ENCODE measurements around the gene MKLN1. TPM values are rescaled to one million over a fixed set of nuclear protein-coding genes. Genes with fewer than 3 reads are reported as not detected.
"Not testable (repeated sequence)": the region's sequence is repeated elsewhere in the genome, so short reads cannot be mapped to it uniquely, and the experiment has no call there.

The MKLN1 gene
- polyA plus RNA-seq, 4 donors: 7.9 to 32.6 (median 17.8) TPM

DNA sequence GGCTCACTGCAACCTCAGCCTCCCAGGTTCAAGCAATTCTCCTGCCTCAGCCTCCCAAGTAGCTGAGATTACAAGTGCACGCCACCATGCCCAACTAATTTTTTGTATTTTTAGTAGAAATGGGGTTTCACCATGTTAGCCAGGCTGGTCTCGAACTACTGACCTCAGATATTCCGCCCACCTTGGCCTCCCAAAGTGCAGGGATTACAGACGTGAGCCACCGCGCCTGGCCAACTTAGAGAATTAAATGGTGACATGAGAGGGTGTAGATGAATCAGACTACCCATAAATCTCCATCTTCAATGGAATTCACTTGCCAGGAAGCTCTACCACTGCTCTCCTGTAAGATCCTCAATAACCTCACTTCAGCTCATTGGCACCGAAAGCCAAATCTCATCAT, 187.8 kb downstream of the MKLN1 start:
- H3K36me3 ChIP-seq (ENCODE audit: control insufficient read depth in 3 of 3, insufficient read depth in 2 of 3, low read depth in 1 of 3, low read length in 3 of 3): not testable (repeated sequence)

DNA sequence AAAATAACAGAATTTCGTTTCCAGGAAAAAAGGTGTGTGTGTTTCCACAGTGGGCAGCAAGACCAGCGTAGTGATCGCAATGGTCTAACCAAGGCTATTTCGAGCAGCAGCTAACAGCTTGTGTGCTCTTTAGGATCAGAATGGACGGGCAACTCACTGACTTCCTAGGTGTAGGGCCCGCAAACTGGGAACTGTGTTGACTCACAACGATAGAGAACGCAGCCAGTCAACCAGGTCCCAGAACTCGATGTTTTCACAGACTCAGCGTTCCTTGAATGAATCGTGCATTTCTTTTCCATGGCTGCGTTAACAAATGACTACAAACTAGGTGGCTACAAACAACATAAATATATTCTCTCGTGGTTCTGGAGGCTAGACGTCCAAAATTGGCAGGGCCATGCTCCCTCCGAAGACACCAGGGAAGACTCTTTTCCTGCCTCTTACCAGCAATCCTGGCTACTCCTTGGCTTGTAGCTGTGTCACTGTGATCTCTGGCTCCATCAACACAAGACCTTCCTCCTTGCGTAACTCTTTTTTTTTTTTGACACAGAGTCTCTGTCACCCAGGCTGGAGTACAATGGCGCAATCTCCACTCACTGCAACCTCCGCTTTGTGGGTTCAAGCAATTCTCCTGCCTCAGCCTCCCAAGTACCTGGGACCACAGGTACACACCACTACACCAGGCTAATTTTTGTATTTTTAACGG, 189.7 kb downstream of the MKLN1 start:
- 88 to 93% (median 92%) methylated on average over 19 of the region's 19 CpGs for WGBS, 3 donors
- Histone ChIP-seq H3K36me3 (ENCODE audit: control insufficient read depth in 3 of 3, insufficient read depth in 2 of 3, low read depth in 1 of 3, low read length in 3 of 3) (no peaks in the 10 kb centered on the region), H3K4me1 (ENCODE audit: control insufficient read depth in 3 of 3, insufficient read depth in 2 of 3, low read depth in 1 of 3, low read length in 2 of 3) (peaks cover 0 to 4% (median 2%) of the 10 kb centered on the region in 3 donors), H3K27me3 (ENCODE audit: control insufficient read depth in 3 of 3, insufficient read depth in 3 of 3, low read length in 3 of 3) (no peaks in the 10 kb centered on the region), H3K4me3 (ENCODE audit: low read depth in 1 of 3, low read length in 3 of 3) (no peak overlapping the region), H3K27ac (ENCODE audit: low read depth in 1 of 3, low read length in 2 of 3) (no peak overlapping the region), H3K9me3 (ENCODE audit: control insufficient read depth in 2 of 2, insufficient read depth in 1 of 2, low read depth in 1 of 2, low read length in 1 of 2) (no peaks in the 10 kb centered on the region)
- DNase-seq: no peak
- no peak for FAIRE-seq

More for the DNA sequence above, 187.8 kb downstream of the MKLN1 start:
- H3K4me3 ChIP-seq (ENCODE audit: low read depth in 1 of 3, low read length in 3 of 3); H3K4me1 ChIP-seq (ENCODE audit: control insufficient read depth in 3 of 3, insufficient read depth in 2 of 3, low read depth in 1 of 3, low read length in 2 of 3); H3K27me3 ChIP-seq (ENCODE audit: control insufficient read depth in 3 of 3, insufficient read depth in 3 of 3, low read length in 3 of 3); DNase-seq; FAIRE-seq; H3K27ac ChIP-seq (ENCODE audit: low read depth in 1 of 3, low read length in 2 of 3); H3K9me3 ChIP-seq (ENCODE audit: control insufficient read depth in 2 of 2, insufficient read depth in 1 of 2, low read depth in 1 of 2, low read length in 1 of 2): not testable (repeated sequence)
- WGBS, 3 donors: 89 to 94% (median 92%) methylated on average over 7 of the region's 7 CpGs

DNA sequence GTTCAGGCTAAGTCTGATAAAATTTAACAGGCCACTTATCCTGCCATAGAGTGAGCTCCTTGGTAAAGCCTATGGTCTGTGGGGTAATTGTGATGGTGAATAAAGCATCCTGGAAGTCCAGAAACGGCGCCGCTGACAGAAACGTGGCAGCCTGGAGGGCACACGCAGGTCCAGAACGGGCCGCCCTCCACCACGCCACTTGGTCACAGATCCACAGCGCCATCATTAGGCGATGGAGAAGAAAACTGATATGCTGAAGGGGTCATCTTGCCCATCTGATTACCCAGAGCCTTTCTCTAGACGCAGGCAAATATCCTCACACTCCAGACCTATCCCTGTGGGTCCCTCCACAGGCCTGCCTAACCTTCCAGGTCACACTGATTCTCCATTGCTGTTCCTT, 190.9 kb downstream of the MKLN1 start:
- DNase-seq (no peak), FAIRE-seq (no peak)
- Histone ChIP-seq H3K4me1 (ENCODE audit: control insufficient read depth in 3 of 3, insufficient read depth in 2 of 3, low read depth in 1 of 3, low read length in 2 of 3) (peaks cover 0 to 2% (median 0%) of the 10 kb centered on the region in 3 donors), H3K4me3 (ENCODE audit: low read depth in 1 of 3, low read length in 3 of 3) (no peak overlapping the region), H3K27me3 (ENCODE audit: control insufficient read depth in 3 of 3, insufficient read depth in 3 of 3, low read length in 3 of 3) (no peaks in the 10 kb centered on the region), H3K36me3 (ENCODE audit: control insufficient read depth in 3 of 3, insufficient read depth in 2 of 3, low read depth in 1 of 3, low read length in 3 of 3) (no peaks in the 10 kb centered on the region), H3K27ac (ENCODE audit: low read depth in 1 of 3, low read length in 2 of 3) (peak overlapping the region in 1 of 3 donors; percentile 1), H3K9me3 (ENCODE audit: control insufficient read depth in 2 of 2, insufficient read depth in 1 of 2, low read depth in 1 of 2, low read length in 1 of 2) (no peaks in the 10 kb centered on the region)
- WGBS, 3 donors: 91 to 97% (median 93%) methylated on average over 11 of the region's 11 CpGs

DNA sequence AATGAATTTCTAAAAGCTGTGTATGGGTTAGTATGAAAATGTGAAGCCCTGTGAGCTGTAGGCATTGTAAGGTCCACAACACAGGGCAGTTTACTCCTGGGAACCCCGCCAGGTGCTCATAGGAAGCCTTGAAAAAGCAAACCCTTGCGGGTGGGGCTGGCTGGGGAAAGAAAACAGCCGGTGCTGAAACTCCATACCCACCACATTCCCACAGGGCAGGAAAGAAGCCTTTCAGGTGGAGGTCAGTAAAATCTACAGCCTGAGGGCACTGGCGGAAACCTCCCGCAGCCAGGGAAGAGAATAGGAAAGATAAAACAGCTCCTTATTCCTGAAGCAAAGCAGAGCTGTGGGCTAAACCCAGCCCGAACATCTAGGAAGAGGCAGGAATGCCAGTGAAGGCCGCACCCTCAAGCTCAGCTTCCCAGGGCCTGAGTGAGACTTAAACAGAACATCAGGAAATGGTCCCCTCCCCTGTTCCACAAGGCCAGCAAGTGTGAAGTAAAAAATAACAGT, 194.0 kb downstream of the MKLN1 start:
- Histone ChIP-seq H3K27ac (ENCODE audit: low read depth in 1 of 3, low read length in 2 of 3) (peak overlapping the region in 1 of 3 donors; percentile 67), H3K9me3 (ENCODE audit: control insufficient read depth in 2 of 2, insufficient read depth in 1 of 2, low read depth in 1 of 2, low read length in 1 of 2) (no peaks in the 10 kb centered on the region), H3K4me3 (ENCODE audit: low read depth in 1 of 3, low read length in 3 of 3) (no peak overlapping the region), H3K36me3 (ENCODE audit: control insufficient read depth in 3 of 3, insufficient read depth in 2 of 3, low read depth in 1 of 3, low read length in 3 of 3) (no peaks in the 10 kb centered on the region), H3K27me3 (ENCODE audit: control insufficient read depth in 3 of 3, insufficient read depth in 3 of 3, low read length in 3 of 3) (no peaks in the 10 kb centered on the region), H3K4me1 (ENCODE audit: control insufficient read depth in 3 of 3, insufficient read depth in 2 of 3, low read depth in 1 of 3, low read length in 2 of 3) (peaks cover 0 to 2% (median 0%) of the 10 kb centered on the region in 3 donors)
- FAIRE-seq (no peak), DNase-seq (peak in 1 of 2 donors; percentile 67)
- 15 to 65% (median 33%) methylated on average over 7 of the region's 7 CpGs for WGBS, 3 donors

GRCh38 chr7:131522325-131522930, 194.8 kb downstream of the MKLN1 start:
- Histone ChIP-seq H3K4me1 (ENCODE audit: control insufficient read depth in 3 of 3, insufficient read depth in 2 of 3, low read depth in 1 of 3, low read length in 2 of 3) (peaks cover 0 to 2% (median 0%) of the 10 kb centered on the region in 3 donors), H3K27me3 (ENCODE audit: control insufficient read depth in 3 of 3, insufficient read depth in 3 of 3, low read length in 3 of 3) (no peaks in the 10 kb centered on the region), H3K9me3 (ENCODE audit: control insufficient read depth in 2 of 2, insufficient read depth in 1 of 2, low read depth in 1 of 2, low read length in 1 of 2) (no peaks in the 10 kb centered on the region), H3K36me3 (ENCODE audit: control insufficient read depth in 3 of 3, insufficient read depth in 2 of 3, low read depth in 1 of 3, low read length in 3 of 3) (no peaks in the 10 kb centered on the region), H3K27ac (ENCODE audit: low read depth in 1 of 3, low read length in 2 of 3) (peak overlapping the region in 2 of 3 donors; percentile 6 to 17), H3K4me3 (ENCODE audit: low read depth in 1 of 3, low read length in 3 of 3) (no peak overlapping the region)
- DNase-seq (peak in 1 of 2 donors; percentile 48), FAIRE-seq (no peak)
- 69 to 74% (median 72%) methylated on average over 11 of the region's 11 CpGs for WGBS, 3 donors

DNA sequence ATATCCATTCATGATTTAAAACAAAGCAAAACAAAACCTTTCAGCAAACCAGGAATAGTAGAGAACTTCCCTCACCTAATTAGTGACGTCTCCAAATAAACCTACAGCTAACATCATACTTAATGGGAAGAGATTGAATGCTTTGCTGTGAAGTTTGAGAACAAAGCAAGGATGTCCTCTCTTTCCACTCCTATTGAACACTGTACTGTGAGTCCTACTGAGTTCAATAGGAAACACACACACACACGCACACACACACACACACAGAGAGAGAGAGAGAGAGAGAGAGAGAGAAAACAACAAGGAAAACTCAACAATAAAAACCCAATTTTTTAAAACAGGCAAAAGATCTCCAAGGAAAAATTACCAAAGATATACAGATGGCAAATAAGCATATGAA, 196.4 kb downstream of the MKLN1 start:
- WGBS, 3 donors: 38 to 46% (median 39%) methylated on average over 2 of the region's 2 CpGs
- no peaks in the 10 kb centered on the region for H3K9me3 ChIP-seq (ENCODE audit: control insufficient read depth in 2 of 2, insufficient read depth in 1 of 2, low read depth in 1 of 2, low read length in 1 of 2)
- no peak overlapping the region for H3K27ac ChIP-seq (ENCODE audit: low read depth in 1 of 3, low read length in 2 of 3)
- no peak for DNase-seq
- FAIRE-seq: no peak
- no peak overlapping the region for H3K4me3 ChIP-seq (ENCODE audit: low read depth in 1 of 3, low read length in 3 of 3)
- peaks cover 0 to 2% (median 0%) of the 10 kb centered on the region in 3 donors for H3K4me1 ChIP-seq (ENCODE audit: control insufficient read depth in 3 of 3, insufficient read depth in 2 of 3, low read depth in 1 of 3, low read length in 2 of 3)
- H3K27me3 ChIP-seq (ENCODE audit: control insufficient read depth in 3 of 3, insufficient read depth in 3 of 3, low read length in 3 of 3): no peaks in the 10 kb centered on the region
- no peaks in the 10 kb centered on the region for H3K36me3 ChIP-seq (ENCODE audit: control insufficient read depth in 3 of 3, insufficient read depth in 2 of 3, low read depth in 1 of 3, low read length in 3 of 3)

DNA sequence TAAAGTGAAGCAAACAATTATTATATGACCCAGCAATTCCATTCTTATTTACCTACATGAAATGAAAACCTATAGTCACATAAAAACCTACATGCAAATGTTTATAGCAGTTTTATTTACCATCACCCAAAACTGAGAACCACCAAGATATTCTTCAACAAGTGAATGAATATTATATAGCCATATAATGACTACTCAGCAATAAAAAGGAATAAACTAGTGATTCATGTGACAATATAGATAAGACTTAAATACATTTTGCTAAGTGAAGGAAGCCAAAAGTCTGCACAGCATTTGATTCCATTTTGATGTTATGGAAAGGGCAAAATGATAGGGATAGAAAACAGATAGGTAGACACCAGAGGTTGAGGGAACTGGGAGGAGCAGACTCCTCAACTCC, 197.0 kb downstream of the MKLN1 start:
- no peak for FAIRE-seq
- Histone ChIP-seq H3K4me3 (ENCODE audit: low read depth in 1 of 3, low read length in 3 of 3) (no peak overlapping the region), H3K36me3 (ENCODE audit: control insufficient read depth in 3 of 3, insufficient read depth in 2 of 3, low read depth in 1 of 3, low read length in 3 of 3) (no peaks in the 10 kb centered on the region), H3K27ac (ENCODE audit: low read depth in 1 of 3, low read length in 2 of 3) (no peak overlapping the region), H3K27me3 (ENCODE audit: control insufficient read depth in 3 of 3, insufficient read depth in 3 of 3, low read length in 3 of 3) (no peaks in the 10 kb centered on the region), H3K4me1 (ENCODE audit: control insufficient read depth in 3 of 3, insufficient read depth in 2 of 3, low read depth in 1 of 3, low read length in 2 of 3) (peaks cover 0 to 2% (median 0%) of the 10 kb centered on the region in 3 donors), H3K9me3 (ENCODE audit: control insufficient read depth in 2 of 2, insufficient read depth in 1 of 2, low read depth in 1 of 2, low read length in 1 of 2) (no peaks in the 10 kb centered on the region)
- peak in 1 of 2 donors; percentile 15 for DNase-seq

DNA sequence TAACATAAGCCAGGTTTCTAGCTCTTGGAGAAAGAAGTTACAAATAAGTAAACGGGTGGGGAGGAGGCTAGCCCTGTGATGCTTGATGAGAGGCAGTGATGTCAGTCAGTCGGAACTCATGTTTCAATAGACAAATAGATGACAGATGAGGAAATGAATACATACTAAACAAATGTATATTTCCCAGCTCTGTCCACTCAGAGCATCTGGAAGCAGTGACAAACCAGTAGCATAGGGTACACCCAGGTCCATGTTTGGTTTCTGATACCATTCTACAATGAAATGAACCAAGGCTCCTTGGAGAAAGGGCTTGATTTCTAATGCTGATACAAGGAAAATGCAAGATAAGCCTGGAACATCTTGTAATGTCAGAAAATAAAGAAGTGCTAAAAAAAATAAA, 198.1 kb downstream of the MKLN1 start:
- H3K27me3 ChIP-seq (ENCODE audit: control insufficient read depth in 3 of 3, insufficient read depth in 3 of 3, low read length in 3 of 3): no peaks in the 10 kb centered on the region
- H3K36me3 ChIP-seq (ENCODE audit: control insufficient read depth in 3 of 3, insufficient read depth in 2 of 3, low read depth in 1 of 3, low read length in 3 of 3): no peaks in the 10 kb centered on the region
- WGBS, 3 donors: 64 to 84% (median 71%) methylated on average over 2 of the region's 2 CpGs
- H3K4me1 ChIP-seq (ENCODE audit: control insufficient read depth in 3 of 3, insufficient read depth in 2 of 3, low read depth in 1 of 3, low read length in 2 of 3): peaks cover 0 to 2% (median 0%) of the 10 kb centered on the region in 3 donors
- FAIRE-seq (no peak), DNase-seq (no peak)
- H3K27ac ChIP-seq (ENCODE audit: low read depth in 1 of 3, low read length in 2 of 3): no peak overlapping the region
- no peaks in the 10 kb centered on the region for H3K9me3 ChIP-seq (ENCODE audit: control insufficient read depth in 2 of 2, insufficient read depth in 1 of 2, low read depth in 1 of 2, low read length in 1 of 2)
- no peak overlapping the region for H3K4me3 ChIP-seq (ENCODE audit: low read depth in 1 of 3, low read length in 3 of 3)
